SKM-1 (cell line): ENCODE results near the gene NDUFAF2.

ENCODE experiments used
- DNase-seq: peaks from one replicate; lab custom pipeline; 2025; ENCODE audit not compliant: unreplicated experiment; lab: John Stamatoyannopoulos, UW

Gene NDUFAF2

GRCh38 chr5:61115968-61116367 is 171.0 kb downstream of the NDUFAF2 start:
- no peak for DNase-seq

GRCh38 chr5:61119066-61119465 is 174.1 kb downstream of the NDUFAF2 start:
- no peak for DNase-seq

- DNase-seq: no peak
These were observed 175.5 kb downstream of the NDUFAF2 start for GRCh38 chr5:61120534-61120933.

DNA sequence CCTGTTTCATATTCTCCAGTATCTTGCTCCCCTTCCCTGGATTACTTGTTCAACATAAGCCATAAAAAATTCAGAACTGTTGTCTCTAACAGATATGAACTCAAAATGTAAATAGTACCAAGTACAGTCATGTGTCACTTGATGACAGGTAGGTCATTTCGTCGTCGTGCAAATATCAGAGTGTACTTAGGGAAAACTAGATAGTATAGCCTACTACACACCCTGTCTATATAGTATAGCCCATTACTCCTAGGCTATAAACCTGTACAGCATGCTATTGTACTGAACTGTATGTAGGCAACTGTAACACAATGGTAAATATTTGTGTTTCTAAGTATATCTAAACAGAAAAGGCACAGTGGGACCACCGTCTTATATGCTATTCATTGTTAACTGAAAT is 178.1 kb downstream of the NDUFAF2 start:
- no peak for DNase-seq

DNA sequence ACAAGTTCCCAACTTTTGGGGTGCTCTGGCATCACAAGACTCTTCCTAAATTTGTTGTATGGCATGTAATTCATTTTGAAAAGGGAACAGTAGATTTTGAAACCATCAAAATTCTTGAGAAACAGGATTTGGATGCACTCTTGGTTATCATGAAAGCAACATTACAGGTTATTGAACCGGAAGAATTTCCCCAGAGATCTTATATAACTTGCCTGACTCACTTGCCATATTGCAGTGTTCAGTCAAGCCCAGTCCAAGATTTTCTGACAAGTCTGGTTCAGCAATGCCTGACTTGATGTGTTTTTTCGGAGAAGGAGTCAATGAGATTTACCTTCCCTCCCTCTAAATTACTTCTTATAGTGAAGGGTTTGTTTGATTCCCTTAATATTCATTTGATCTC is 185.3 kb downstream of the NDUFAF2 start:
- DNase-seq: no peak

- DNase-seq: no peak
These were observed 187.6 kb downstream of the NDUFAF2 start for GRCh38 chr5:61132559-61132958.

GRCh38 chr5:61137835-61138234 is 192.8 kb downstream of the NDUFAF2 start:
- no peak for DNase-seq

GRCh38 chr5:61139094-61139873 is 194.3 kb downstream of the NDUFAF2 start:
- no peak for DNase-seq

- DNase-seq: no peak
These were observed 194.9 kb downstream of the NDUFAF2 start for GRCh38 chr5:61139931-61140330.

DNA sequence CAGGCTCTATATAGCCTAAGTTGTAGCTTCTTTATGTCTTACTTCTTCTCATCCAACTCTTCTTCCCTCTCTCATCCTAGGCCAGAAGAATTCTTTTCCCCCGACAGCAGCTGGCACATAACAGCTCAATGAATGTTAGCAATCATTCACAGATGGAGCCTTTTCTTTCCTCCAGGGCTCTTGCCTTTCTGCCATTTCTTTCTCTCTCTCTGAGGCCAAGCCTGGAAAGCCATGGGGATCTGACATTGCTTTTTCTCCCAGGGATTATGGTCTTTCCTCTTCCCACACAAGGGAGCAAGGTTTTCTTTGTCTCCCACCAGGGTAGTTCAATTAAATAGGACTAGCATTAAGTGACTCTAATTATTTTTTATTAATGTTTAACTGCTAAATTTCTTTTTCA is 196.8 kb downstream of the NDUFAF2 start:
- DNase-seq: no peak

DNA sequence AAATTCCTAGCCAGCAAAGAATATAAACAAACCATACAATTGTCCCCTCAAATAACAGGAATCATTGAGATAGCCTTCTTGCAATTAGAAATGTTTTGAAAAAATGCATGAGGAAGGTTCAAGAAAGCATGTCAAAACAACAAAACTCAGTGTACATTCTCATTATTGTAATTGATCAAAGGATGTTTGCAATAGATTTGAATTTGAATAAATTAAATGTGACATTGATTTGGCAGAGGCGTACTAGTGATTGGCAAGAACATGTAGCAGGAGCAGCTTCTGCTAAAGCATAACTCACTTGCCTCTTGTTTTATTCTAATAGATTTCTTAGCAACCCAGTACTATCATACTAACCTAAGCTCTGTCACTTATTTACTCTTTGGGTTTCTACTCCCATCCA is 197.4 kb downstream of the NDUFAF2 start:
- no peak for DNase-seq

DNA sequence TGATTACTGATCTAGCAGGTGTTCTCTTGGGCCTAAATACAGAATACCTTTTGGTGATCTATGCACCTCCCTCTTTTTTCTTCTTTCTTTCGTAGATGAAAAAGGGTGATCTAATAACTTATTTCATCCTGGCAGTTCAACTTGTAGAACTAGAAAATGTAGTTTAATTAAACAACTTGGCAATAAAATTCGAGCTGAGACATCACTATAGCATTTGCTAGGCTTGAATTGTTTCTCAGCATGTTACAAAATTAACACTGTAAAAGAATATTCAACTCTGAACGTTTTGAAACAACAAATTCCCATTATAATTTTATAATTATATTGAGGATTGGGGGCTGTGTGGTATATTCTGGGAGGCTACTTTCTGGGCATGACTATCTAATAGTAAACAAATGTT is 197.8 kb downstream of the NDUFAF2 start:
- no peak for DNase-seq

GRCh38 chr5:61148515-61148914 is 203.5 kb downstream of the NDUFAF2 start:
- DNase-seq: no peak

GRCh38 chr5:61151893-61152292 is 206.9 kb downstream of the NDUFAF2 start:
- no peak for DNase-seq

GRCh38 chr5:61159070-61159469 is 214.1 kb downstream of the NDUFAF2 start:
- DNase-seq: no peak

DNA sequence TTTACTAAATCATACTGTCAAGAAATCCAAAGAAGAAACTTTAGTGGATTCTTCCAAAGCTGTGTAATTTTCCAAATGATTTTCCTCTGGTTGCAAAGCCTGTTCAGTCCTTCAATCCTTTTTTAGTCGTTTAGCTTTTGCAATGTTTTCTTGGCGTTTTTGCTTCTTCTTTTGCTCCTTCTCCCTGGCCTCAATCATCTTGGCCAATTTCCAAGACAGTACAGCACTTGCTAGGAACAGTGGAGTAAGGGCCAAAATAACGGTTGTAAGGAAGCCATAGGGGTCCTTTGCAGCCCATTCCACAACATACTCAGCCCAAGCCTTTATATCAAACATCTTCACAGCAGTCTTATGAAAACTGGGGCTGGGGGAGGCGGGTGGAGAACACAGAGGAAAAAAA is 214.8 kb downstream of the NDUFAF2 start:
- no peak for DNase-seq

- no peak for DNase-seq
These were observed 215.5 kb downstream of the NDUFAF2 start for GRCh38 chr5:61160497-61160896.

DNA sequence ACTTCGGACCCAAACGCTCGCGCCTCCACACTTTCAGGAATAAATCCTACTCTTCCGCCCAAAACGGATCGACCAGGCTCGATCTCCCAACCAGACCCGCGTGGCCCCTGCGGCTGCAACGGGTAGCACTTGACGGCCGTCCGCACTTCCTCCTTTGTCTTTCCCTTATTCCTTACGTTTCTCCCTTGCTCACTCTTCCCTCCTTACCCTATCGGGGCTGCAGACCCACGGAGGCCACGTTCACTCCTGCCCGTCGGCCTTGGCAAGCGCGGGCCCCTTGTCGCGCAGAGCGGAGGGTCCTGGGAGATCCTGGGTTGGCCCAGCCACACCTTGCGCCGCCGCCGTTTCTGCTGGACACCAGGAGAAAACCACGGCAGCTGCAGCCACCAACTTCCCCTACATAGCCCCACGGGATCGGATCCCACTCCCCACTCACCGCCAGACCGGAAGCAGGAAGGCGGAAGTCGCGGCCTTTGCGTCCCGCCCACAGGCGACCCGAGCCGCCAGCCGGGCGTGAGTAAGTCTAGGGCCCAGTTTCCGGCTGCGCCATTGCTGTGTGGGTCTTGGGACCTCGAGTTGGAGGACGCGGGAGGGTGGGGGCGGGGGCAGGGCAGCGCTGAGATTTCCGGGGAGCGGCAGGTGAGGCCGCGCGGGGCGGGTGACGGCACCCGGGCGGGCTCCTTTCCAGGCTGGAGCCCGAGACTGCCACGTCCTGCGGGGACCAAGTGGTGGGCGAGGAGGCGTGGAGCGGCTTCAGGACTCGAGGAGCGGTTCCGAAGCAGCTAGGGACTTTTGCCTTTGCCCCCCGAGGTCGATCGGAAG is 217.2 kb downstream of the NDUFAF2 start, which contains the start of gene SMIM15:
Gene SMIM15, minus strand, starts transcription at position 459 of the 822 bp plus-strand sequence. CDS start 2,297 bp downstream, outside the sequence.
- peak; percentile 83 for DNase-seq

- DNase-seq: no peak
These were observed 218.0 kb downstream of the NDUFAF2 start for GRCh38 chr5:61162832-61163567.

GRCh38 chr5:61163905-61164304 is 218.9 kb downstream of the NDUFAF2 start:
- DNase-seq: no peak

DNA sequence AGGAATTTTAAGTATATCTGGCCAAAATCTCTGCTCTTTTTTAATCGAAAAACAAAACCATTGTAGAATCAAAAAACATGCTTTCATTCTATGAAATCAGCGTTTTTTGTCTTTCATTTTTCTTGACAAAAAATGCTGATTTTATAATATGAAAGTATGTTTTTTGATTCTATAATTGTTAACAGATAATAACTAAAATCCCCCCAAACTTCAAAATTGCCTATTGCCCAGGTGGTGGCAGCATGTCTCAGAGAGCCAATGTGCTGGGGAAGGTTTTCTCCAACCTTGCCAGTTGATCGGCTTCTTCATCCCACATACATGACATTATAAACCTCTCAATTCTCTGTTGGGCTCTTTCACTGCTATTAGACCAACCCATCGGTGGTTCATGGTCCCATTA is 222.4 kb downstream of the NDUFAF2 start:
- DNase-seq: no peak
